Urothelium cell line (cell line): Measurements from ENCODE around the gene CTSZ.
"Not testable (repeated sequence)": the region's sequence is repeated elsewhere in the genome, so short reads cannot be mapped to it uniquely, and the experiment has no call there.

Source experiments
- DNase-seq: peaks from one replicate; pipeline ENCODE4 v3.0.0; 2011; ENCODE audit warnings: low spot score, mixed read lengths
- FAIRE-seq: peaks from 2 replicates; lab custom pipeline; 2011; peaks lifted over from hg19 to GRCh38; lab: Jason Lieb, UNC

CTSZ gene

GRCh38 chr20:59001068-59001448 is 6.0 kb downstream of the CTSZ start:
- DNase-seq: no peak
- no peak for FAIRE-seq

GRCh38 chr20:59000326-59000725 is 6.7 kb downstream of the CTSZ start:
- no peak for DNase-seq
- no peak for FAIRE-seq

GRCh38 chr20:58998656-58999055 is 8.4 kb downstream of the CTSZ start:
- DNase-seq (no peak), FAIRE-seq (no peak)

DNA sequence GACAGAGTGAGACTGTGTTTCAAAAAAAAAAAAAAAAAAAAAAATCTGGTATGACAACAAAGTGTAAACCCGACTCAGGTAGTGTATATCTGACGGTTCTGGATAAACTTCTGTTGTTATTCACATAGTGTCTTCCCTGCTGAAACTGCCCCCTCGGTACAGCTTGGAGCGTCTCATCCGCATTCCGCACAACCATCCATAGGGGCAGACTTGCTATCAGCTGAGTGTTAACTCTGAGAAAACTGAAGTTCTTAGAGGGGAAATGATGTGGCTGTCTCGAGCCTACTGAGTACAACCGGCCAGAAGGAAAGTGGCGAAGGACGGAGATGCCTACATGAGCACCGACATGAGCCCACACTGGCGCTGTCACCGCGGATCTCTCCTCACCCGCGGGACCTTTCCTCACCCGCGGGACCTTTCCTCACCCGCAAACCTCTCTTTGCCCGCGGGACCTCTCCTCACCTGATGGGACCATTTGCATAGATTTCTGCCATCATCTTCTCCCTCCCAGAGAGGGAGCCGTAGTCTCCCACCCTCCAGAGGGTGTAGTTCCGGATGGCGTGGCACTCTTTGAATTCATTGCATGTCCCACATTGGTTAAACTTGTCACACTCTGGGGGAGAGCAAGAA is 9.8 kb downstream of the CTSZ start:
- FAIRE-seq (no peak), DNase-seq (no peak)

GRCh38 chr20:58996226-58996611 is 10.8 kb downstream of the CTSZ start:
- FAIRE-seq (no peak), DNase-seq (no peak)

GRCh38 chr20:58995461-58996225 is 11.4 kb downstream of the CTSZ start:
- FAIRE-seq (no peak), DNase-seq (no peak)

DNA sequence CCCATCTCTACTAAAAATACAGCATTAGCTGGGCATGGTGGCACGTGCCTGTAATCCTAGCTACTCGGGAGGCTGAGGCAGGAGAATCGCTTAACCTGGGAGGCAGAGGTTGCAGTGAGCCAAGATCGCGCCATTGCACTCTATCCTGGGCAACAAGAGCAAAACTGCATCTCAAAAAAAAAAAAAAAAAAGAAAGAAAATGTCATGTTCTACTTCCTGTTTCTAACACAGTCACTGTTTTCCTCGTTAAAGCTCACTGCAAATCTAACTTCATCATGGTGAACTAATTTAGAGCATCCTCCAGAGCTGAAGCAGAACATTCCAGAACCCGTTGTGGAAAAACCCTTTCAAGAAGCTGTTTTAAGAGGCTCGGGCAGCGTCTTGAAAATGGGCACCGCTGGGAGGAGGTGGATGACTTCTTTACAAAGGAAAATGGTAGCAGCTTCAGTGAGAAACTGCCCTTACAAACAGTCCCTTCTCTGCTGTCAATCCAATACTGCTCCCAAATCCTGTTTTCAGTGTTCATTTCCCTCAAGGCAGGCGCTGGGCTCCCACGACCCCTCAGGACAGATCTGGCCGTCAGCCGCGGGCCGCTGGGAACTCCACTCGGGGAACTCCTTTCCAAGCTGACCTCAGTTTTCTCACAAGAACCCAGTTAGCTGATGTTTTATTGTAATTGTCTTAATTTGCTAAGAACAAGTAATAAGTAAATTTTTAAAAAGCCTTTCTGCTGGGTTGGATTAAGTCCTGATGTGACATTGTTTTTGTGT is 12.5 kb downstream of the CTSZ start:
- DNase-seq: no peak
- no peak for FAIRE-seq

- no peak for FAIRE-seq
- DNase-seq: no peak
Observed at GRCh38 chr20:58993332-58994248, 13.5 kb downstream of the CTSZ start.

DNA sequence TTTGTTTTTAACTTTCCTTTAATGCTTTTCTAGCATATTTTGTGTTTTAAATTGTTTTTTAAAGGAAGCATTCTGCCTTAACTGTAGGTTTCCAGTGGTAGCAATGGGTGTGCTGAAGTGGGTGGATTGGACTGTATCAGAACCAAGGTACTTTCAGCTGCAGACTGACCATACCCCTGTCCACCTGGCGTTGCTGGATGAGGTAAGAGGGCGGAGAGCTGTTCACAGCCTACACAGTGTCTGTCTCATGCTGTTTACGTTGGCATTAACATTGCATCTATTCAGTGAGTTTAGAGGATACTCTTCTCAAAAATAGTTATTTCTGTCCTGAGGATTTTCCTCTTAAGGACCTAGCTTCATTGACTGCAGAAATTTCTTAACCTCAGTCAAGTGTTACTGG is 14.1 kb downstream of the CTSZ start:
- FAIRE-seq (no peak), DNase-seq (no peak)

- no peak for FAIRE-seq
Observed at GRCh38 chr20:58991715-58992114, 15.3 kb downstream of the CTSZ start.

GRCh38 chr20:58990651-58991445 is 16.2 kb downstream of the CTSZ start:
- FAIRE-seq (no peak), DNase-seq (no peak)

More at GRCh38 chr20:58991715-58992114, 15.3 kb downstream of the CTSZ start:
- no peak for DNase-seq

DNA sequence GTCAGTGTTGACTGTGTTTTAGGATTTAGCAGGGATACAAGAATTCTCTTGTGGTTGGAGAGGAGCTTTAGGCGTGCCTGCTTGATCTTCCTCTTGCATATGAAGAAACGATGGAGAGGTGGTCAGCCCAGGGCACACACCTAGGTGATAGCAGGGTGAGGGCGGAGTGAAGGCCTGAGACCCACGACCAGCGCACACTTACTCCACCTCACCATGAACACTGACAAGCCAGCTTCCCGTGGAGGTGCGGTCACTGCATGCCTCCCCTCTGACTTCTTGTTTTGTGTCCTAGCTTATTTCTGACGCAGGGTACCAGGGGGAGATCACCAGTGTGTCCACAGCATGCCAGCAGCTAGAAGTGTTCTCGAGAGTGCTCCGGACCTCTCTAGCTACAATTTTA is 17.9 kb downstream of the CTSZ start:
- FAIRE-seq (no peak), DNase-seq (no peak)

- DNase-seq (no peak), FAIRE-seq (no peak)
Observed at GRCh38 chr20:58988565-58988882, 18.5 kb downstream of the CTSZ start.

- DNase-seq (no peak), FAIRE-seq (no peak)
Observed at GRCh38 chr20:58987790-58988564, 19.1 kb downstream of the CTSZ start.

DNA sequence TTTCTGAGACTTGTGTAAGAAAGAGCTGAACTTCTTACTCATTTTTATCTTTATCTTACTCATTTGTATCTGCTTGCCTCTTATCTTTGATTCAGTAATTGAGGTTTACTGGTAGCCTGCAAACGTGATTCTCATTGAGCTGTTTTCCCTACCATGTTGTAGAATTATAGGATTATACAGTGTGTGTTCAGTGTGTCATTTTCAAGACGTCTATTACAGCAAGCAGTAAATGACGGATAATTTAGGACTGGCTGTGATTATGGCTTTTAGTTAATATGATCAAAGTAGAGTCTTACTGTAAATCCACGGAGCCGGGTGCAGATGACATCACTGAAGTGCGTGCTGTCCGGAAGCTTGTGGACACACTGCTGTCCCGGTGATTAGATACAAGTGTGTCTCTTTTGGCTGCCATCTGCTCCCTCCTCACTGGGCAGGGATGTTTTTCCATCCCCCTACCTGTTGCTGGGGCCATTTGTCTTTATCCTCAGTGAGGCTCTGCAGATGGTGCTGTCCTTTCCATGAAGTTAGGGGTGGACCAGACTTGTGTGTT is 20.0 kb downstream of the CTSZ start:
- FAIRE-seq: no peak
- no peak for DNase-seq

GRCh38 chr20:58986286-58986967 is 20.6 kb downstream of the CTSZ start:
- FAIRE-seq (no peak), DNase-seq (no peak)

DNA sequence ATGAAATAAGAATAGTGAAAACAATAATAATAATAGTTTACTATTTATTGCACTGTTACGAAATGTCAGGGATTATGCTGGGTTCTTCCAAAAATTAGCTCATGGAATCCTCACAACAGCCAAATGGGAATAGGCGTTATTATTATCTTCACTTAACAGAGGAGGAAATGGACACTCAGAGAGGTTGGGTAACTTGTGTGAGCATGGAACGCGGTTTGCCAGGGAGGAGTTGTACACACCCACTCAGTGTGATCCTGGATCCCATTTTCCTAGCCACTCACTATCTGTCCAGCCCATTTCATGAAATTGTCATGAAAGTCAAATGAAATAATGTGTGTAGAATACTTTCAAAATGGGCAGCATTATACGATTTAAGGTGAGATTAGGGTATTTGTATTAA is 21.4 kb downstream of the CTSZ start:
- DNase-seq: no peak
- FAIRE-seq: no peak

GRCh38 chr20:58984691-58985090 is 22.4 kb downstream of the CTSZ start:
- FAIRE-seq (no peak), DNase-seq (no peak)

DNA sequence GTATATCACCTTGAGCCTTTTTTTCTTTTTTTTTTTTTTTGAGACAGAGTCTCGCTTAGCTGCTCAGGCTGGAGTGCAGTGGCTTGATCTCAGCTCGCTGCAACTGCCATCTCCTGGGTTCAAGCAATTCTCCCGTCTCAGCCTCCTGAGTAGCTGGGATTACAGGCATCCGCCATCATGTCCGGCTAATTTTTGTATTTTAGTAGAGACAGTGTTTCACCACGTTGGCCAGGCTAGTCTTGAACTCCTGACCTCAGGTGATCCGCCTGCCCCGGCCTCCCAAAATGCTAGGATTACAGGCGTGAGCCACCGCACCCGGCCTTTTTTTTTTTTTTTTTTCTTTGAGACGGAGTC is 24.0 kb downstream of the CTSZ start:
- not testable (repeated sequence) for FAIRE-seq, DNase-seq
